ACC112 (cell line): ENCODE measurements around the gene SDR9C7.
"Not testable (repeated sequence)": the region's sequence is repeated elsewhere in the genome, so short reads cannot be mapped to it uniquely, and the experiment has no call there.

Source experiments
- H2AFZ ChIP-seq: fragments of 200-600 bp; sonication (generic); one replicate; pipeline ENCODE4 v1.6.0; 2017; ENCODE audit warnings: antibody characterized with exemption, low read length; ENCODE audit not compliant: unreplicated experiment
- H3K27ac ChIP-seq: fragments of 200-600 bp; sonication (generic); 2 replicates; pipeline ENCODE4 v1.5.1; 2014; ENCODE audit warnings: low read depth, mild to moderate bottlenecking, antibody characterized with exemption, low read length, moderate library complexity
- H3K27me3 ChIP-seq: fragments of 200-600 bp; sonication (generic); 2 replicates; pipeline ENCODE4 v1.6.1; 2014; ENCODE audit warnings: mild to moderate bottlenecking, antibody characterized with exemption, low read length, moderate library complexity, mixed read lengths; ENCODE audit not compliant: insufficient read depth
- H3K36me3 ChIP-seq: fragments of 200-600 bp; sonication (generic); 2 replicates; pipeline ENCODE4 v1.6.1; 2016; ENCODE audit warnings: mild to moderate bottlenecking, antibody characterized with exemption, low read length, moderate library complexity, mixed read lengths; ENCODE audit not compliant: insufficient read depth
- H3K4me1 ChIP-seq: fragments of 200-600 bp; sonication (generic); one replicate; pipeline ENCODE4 v1.6.1; 2016; ENCODE audit warnings: low read length, mixed read lengths; ENCODE audit not compliant: insufficient read depth, unreplicated experiment, control insufficient read depth
- H3K4me3 ChIP-seq: fragments of 200-600 bp; sonication (generic); 2 replicates; pipeline ENCODE4 v1.5.1; 2014; ENCODE audit warnings: mild to moderate bottlenecking, low read depth, low read length
- H3K79me2 ChIP-seq: fragments of 200-600 bp; sonication (generic); one replicate; pipeline ENCODE4 v1.6.0; 2016; ENCODE audit warnings: low read length; ENCODE audit not compliant: control insufficient read depth, unreplicated experiment, insufficient read depth

SDR9C7 gene

GRCh38 chr12:56916296-56916995 lies 17.8 kb downstream of the SDR9C7 start:
- Histone ChIP-seq H3K27ac (no peak overlapping the region), H3K79me2 (no peaks in the 10 kb centered on the region), H2AFZ (no peak overlapping the region), H3K4me3 (no peak overlapping the region), H3K27me3 (peaks cover 55% of the 10 kb centered on the region), H3K36me3 (no peaks in the 10 kb centered on the region), H3K4me1 (no peaks in the 10 kb centered on the region)

DNA sequence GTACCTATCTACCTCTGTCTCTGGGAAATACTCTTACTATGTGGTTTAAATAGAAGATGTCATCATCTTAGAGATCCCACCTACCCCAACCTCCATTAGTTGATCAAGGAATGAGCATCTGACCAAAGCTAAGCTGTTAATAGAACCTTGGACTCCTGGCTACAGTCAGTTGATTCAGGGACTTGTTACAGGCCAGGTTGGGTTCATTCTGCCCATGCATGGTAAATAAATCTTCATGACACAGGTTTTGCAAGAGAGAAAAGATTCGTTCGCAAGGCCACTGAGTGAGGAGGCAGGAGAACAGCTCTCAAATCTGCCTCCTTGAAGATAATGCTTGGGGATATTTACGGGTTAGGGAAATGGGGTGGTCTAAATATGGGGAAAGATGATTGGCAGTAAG lies 19.5 kb downstream of the SDR9C7 start:
- Histone ChIP-seq H3K36me3 (no peaks in the 10 kb centered on the region), H3K4me3 (no peak overlapping the region), H3K4me1 (no peaks in the 10 kb centered on the region), H2AFZ (no peak overlapping the region), H3K27ac (no peak overlapping the region), H3K79me2 (no peaks in the 10 kb centered on the region), H3K27me3 (peaks cover 63% of the 10 kb centered on the region)

GRCh38 chr12:56914256-56914655 lies 20.0 kb downstream of the SDR9C7 start:
- Histone ChIP-seq H3K4me1 (no peaks in the 10 kb centered on the region), H3K27me3 (peaks cover 63% of the 10 kb centered on the region), H2AFZ (no peak overlapping the region), H3K36me3 (no peaks in the 10 kb centered on the region), H3K4me3 (no peak overlapping the region), H3K79me2 (no peaks in the 10 kb centered on the region), H3K27ac (no peak overlapping the region)

DNA sequence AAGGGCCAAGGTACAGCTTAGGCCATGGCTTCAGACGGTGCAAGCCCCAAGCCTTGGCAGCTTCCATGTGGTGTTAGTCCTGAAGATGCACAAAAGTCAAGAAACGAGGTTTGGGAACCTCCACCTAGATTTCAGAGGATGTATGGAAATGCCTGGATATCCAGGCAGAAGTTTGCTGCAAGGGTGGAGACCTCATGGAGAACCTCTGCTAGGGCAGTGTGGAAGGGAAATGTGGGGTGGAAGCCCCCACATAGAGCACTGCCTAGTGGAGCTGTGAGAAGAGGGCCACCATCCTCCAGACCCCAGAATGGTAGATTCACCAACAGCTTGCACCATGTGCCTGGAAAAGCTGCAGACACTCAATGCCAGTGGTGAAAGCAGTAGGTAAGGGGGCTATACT lies 24.8 kb downstream of the SDR9C7 start:
- not testable (repeated sequence) for H3K79me2 ChIP-seq, H2AFZ ChIP-seq, H3K4me3 ChIP-seq, H3K27ac ChIP-seq, H3K36me3 ChIP-seq, H3K4me1 ChIP-seq
- peaks cover 55% of the 10 kb centered on the region for H3K27me3 ChIP-seq

DNA sequence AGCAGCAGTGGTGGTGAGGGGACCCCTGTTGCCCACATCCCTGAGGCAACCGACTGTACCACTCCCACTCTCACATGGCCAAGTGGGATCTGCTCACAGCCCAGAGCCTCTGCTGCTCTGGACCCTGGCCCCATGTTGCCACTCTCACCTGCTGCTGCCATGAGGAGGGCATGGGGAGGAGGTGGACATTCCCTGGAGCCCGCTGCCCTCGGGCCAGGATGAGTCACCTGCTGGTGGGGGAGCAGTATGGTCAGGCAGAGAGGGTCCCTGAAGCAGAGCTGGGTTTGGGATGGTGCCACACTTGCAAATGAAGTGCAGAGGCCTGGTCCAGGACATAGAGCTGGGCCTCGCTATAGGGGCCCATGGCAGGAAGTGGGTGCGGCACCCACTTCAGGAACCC lies 26.1 kb downstream of the SDR9C7 start:
- peaks cover 61% of the 10 kb centered on the region for H3K27me3 ChIP-seq
- no peak overlapping the region for H2AFZ ChIP-seq
- no peak overlapping the region for H3K27ac ChIP-seq
- no peaks in the 10 kb centered on the region for H3K79me2 ChIP-seq
- H3K4me1 ChIP-seq: no peaks in the 10 kb centered on the region
- no peak overlapping the region for H3K4me3 ChIP-seq
- H3K36me3 ChIP-seq: no peaks in the 10 kb centered on the region

DNA sequence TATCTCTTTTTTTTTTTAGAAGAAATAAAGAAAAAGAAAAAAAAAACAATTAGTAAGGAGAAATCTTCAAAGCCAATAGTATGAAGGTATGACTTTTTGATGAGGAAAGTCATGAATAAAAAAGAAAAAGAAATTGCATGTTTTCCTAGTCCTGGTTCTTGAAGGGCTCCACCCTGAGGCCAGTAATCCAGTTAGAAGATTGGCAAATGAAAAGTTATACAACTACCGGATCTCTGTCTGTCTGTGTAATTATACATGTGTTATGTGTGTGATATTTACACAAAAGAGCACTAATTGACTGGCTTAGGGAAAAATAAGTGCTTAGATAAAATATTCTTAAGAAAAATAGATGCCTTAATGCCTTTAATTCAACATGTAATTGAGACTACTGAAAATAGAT lies 28.4 kb downstream of the SDR9C7 start:
- H2AFZ ChIP-seq: no peak overlapping the region
- H3K4me3 ChIP-seq: no peak overlapping the region
- H3K27ac ChIP-seq: no peak overlapping the region
- no peaks in the 10 kb centered on the region for H3K4me1 ChIP-seq
- H3K36me3 ChIP-seq: no peaks in the 10 kb centered on the region
- H3K79me2 ChIP-seq: no peaks in the 10 kb centered on the region
- H3K27me3 ChIP-seq: peaks cover 41% of the 10 kb centered on the region

DNA sequence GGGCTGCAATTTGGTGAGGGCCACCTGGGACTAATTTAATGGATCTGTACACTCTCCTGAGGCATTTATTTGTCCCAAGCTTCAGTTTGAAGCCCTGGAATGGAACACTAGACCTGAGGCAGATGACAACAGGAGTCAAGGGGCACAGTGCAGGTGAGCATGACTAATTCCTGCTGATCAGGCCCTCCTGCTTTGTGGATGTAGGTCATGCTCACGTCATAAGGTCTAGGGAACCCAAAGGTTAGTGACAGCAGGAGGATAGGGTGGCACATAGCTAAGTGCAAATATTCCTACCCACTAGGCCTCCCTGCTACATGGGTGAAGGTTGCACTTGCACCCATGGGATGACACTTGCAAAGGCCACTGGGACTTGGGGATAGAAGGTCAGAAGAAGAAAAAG lies 30.8 kb downstream of the SDR9C7 start:
- H2AFZ ChIP-seq: no peak overlapping the region

GRCh38 chr12:56901313-56901712 lies 32.9 kb downstream of the SDR9C7 start:
- Histone ChIP-seq H3K27me3 (peaks cover 12% of the 10 kb centered on the region; the same call in 1 of the 2 replicates), H3K27ac (peak overlapping the region; percentile 36; the same call in 1 of the 2 replicates)
- H3K36me3 ChIP-seq, H3K79me2 ChIP-seq, H3K4me1 ChIP-seq, H3K4me3 ChIP-seq, H2AFZ ChIP-seq: not testable (repeated sequence)

More for the DNA sequence above, 30.8 kb downstream of the SDR9C7 start:
- H3K27ac ChIP-seq: no peak overlapping the region
- no peaks in the 10 kb centered on the region for H3K36me3 ChIP-seq
- H3K79me2 ChIP-seq: no peaks in the 10 kb centered on the region
- no peak overlapping the region for H3K4me3 ChIP-seq
- no peaks in the 10 kb centered on the region for H3K4me1 ChIP-seq
- H3K27me3 ChIP-seq: peaks cover 30% of the 10 kb centered on the region

GRCh38 chr12:56900583-56900982 lies 33.6 kb downstream of the SDR9C7 start:
- Histone ChIP-seq H3K27me3 (0 out of 2 replicates have a peak, but pooled peaks cover 8% of the 10 kb centered on the region), H3K4me1 (no peaks in the 10 kb centered on the region), H3K4me3 (no peak overlapping the region), H3K79me2 (no peaks in the 10 kb centered on the region), H3K36me3 (no peaks in the 10 kb centered on the region), H2AFZ (no peak overlapping the region), H3K27ac (peak overlapping the region; percentile 36; the same call in 1 of the 2 replicates)

DNA sequence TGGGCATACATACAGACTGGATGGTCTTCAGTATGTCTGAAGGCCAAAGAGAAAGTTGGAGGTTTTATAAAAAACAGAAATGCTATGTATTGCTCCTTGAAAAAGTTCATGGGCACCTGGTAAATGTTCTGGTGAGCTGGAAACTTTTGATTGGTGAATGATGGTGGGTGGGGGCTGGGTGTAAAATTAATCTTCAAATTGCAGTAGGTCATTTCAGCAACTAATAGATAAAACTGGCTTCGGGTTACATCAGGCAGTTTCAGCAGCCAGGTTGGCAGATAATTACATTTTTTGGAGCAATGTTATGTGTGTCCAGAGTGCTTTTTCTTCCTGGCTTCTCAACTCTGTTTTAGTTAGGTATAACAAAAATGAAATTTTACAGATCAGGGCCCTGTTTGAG lies 35.3 kb downstream of the SDR9C7 start:
- Histone ChIP-seq H3K27me3 (peaks cover 6% of the 10 kb centered on the region; the same call in 1 of the 2 replicates), H3K27ac (no peak overlapping the region), H3K4me3 (no peak overlapping the region), H3K36me3 (no peaks in the 10 kb centered on the region), H3K4me1 (no peaks in the 10 kb centered on the region), H3K79me2 (no peaks in the 10 kb centered on the region), H2AFZ (no peak overlapping the region)

DNA sequence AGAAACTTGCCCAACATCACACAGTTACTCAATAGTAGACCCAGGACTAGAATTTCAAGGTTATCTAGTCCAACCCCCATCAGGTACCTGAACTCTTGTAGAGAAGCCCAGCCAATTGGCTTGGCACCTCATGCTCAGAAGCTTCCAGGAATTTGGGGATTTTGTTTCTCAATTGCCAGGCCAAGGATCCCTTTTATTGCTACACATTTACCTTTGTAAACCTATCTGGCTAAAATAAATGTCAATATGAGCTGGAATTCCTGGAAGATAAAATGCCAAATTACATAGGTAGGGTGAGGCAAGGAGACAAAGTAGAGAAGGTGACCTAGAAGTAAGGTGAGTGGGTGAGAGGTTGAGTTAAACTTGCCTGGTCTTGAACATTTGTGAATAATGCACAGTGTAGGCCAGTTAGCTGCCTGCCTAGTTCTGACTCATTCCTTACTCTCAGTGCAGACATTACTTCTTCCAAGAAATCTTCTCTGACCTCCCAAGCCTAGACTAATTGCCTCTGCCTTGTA lies 36.3 kb downstream of the SDR9C7 start:
- Histone ChIP-seq H2AFZ (no peak overlapping the region), H3K79me2 (no peaks in the 10 kb centered on the region), H3K27ac (no peak overlapping the region), H3K27me3 (peaks cover 4% of the 10 kb centered on the region; the same call in 1 of the 2 replicates), H3K4me1 (no peaks in the 10 kb centered on the region), H3K36me3 (no peaks in the 10 kb centered on the region), H3K4me3 (no peak overlapping the region)
